Activated CD8-positive, alpha-beta memory T cell treated with anti-CD3 and anti-CD28 coated beads for 36 hours (primary cell): Measurements from ENCODE around the gene STRA8. TPM values are rescaled to one million over a fixed set of nuclear protein-coding genes. Genes with fewer than 3 reads are reported as not detected.

Experiments used
- CTCF ChIA-PET: fragments of 350-600 bp; sonication (Branson Sonifier 250); formaldehyde crosslinking; loops from one replicate; lab custom pipeline; 2021; ENCODE audit warnings: antibody characterized with exemption; lab: Charles Lee
- POLR2A ChIA-PET: fragments of 350-600 bp; sonication (Branson Sonifier 250); formaldehyde crosslinking; loops from one replicate; lab custom pipeline; 2021; ENCODE audit warnings: antibody characterized with exemption; lab: Charles Lee
- total RNA-seq, 2 experiments: library from RNA; stranded (reverse); gene quantifications; one replicate each; pipeline ENCODE4 v1.2.3, GENCODE V29; 2021

STRA8 gene
- total RNA-seq, 2 experiments from 2014 or later: not detected

- POLR2A ChIA-PET: no interaction called here
- CTCF ChIA-PET: interaction anchor here (1.2 kb wide), 1 partner anchor 15 kb away, joined by 3 read pairs; no protein-coding TSS in a partner anchor
These were observed 24.9 kb downstream of the STRA8 start for GRCh38 chr7:135258585-135258984.

- POLR2A ChIA-PET: no interaction called here
- CTCF ChIA-PET: no interaction called here
These were observed 26.1 kb downstream of the STRA8 start for GRCh38 chr7:135259702-135260101.

- ChIA-PET POLR2A (no interaction called here), CTCF (interaction anchor here (1.5 kb wide), 1 partner anchor 14 kb away, joined by 4 read pairs; no protein-coding TSS in a partner anchor)
These were observed 26.8 kb downstream of the STRA8 start for GRCh38 chr7:135260470-135260869.

- POLR2A ChIA-PET: no interaction called here
- CTCF ChIA-PET: interaction anchor here (1.5 kb wide), 1 partner anchor 13 kb away, joined by 4 read pairs; no protein-coding TSS in a partner anchor
These were observed 27.5 kb downstream of the STRA8 start for GRCh38 chr7:135260930-135261721.

- ChIA-PET POLR2A (no interaction called here), CTCF (no interaction called here)
These were observed 29.1 kb downstream of the STRA8 start for GRCh38 chr7:135262623-135263320.

GRCh38 chr7:135263321-135263970 is 29.8 kb downstream of the STRA8 start:
- POLR2A ChIA-PET: no interaction called here

GRCh38 chr7:135265637-135266036 is 32.0 kb downstream of the STRA8 start:
- CTCF ChIA-PET: no interaction called here
- POLR2A ChIA-PET: no interaction called here

More at GRCh38 chr7:135263321-135263970, 29.8 kb downstream of the STRA8 start:
- CTCF ChIA-PET: no interaction called here

- ChIA-PET CTCF (no interaction called here), POLR2A (no interaction called here)
These were observed 36.3 kb downstream of the STRA8 start for GRCh38 chr7:135269921-135270320.

GRCh38 chr7:135270577-135271254 is 37.1 kb downstream of the STRA8 start:
- POLR2A ChIA-PET: no interaction called here
- CTCF ChIA-PET: no interaction called here

- CTCF ChIA-PET: no interaction called here
- POLR2A ChIA-PET: no interaction called here
These were observed 37.6 kb downstream of the STRA8 start for GRCh38 chr7:135271255-135271615.

- ChIA-PET CTCF (no interaction called here), POLR2A (no interaction called here)
These were observed 38.7 kb downstream of the STRA8 start for GRCh38 chr7:135272303-135272702.

- CTCF ChIA-PET: interaction anchor here (0.6 to 1.9 kb wide), 7 partner anchors 9 to 407 kb away, joined by 3 to 9 read pairs (median 4); no protein-coding TSS in a partner anchor
- POLR2A ChIA-PET: no interaction called here
These were observed 39.9 kb downstream of the STRA8 start for GRCh38 chr7:135273581-135273980.

GRCh38 chr7:135274495-135275268 is 41.0 kb downstream of the STRA8 start:
- ChIA-PET CTCF (interaction anchor here (0.6 to 1.9 kb wide), 18 partner anchors 8 to 406 kb away, joined by 3 to 11 read pairs (median 3); partner anchors contain the start of gene STMP1), POLR2A (interaction anchor here (0.5 kb wide), 1 partner anchor 1600 kb away, joined by 4 read pairs; no protein-coding TSS in a partner anchor)

GRCh38 chr7:135275971-135276580 is 42.4 kb downstream of the STRA8 start:
- POLR2A ChIA-PET: no interaction called here
- CTCF ChIA-PET: interaction anchor here (0.7 to 1.4 kb wide), 3 partner anchors 233 to 276 kb away, joined by 3 to 5 read pairs (median 3); no protein-coding TSS in a partner anchor

GRCh38 chr7:135277161-135277560 is 43.5 kb downstream of the STRA8 start:
- ChIA-PET CTCF (no interaction called here), POLR2A (no interaction called here)

- ChIA-PET POLR2A (no interaction called here), CTCF (interaction anchor here (0.5 to 3.7 kb wide), 10 partner anchors 10 to 364 kb away, joined by 3 to 20 read pairs (median 4); partner anchors contain the start of genes CYREN and NUP205)
These were observed 47.8 kb downstream of the STRA8 start for GRCh38 chr7:135281363-135281949.

GRCh38 chr7:135282561-135283254 is 49.1 kb downstream of the STRA8 start:
- ChIA-PET CTCF (interaction anchor here (0.6 to 1.8 kb wide), 5 partner anchors 9 to 275 kb away, joined by 3 to 9 read pairs (median 4); partner anchors contain the start of gene NUP205), POLR2A (no interaction called here)
